HG02943 (cell line): Measurements from ENCODE around the gene SMAGP.
A peak's percentile ranks its signal among the peaks of the same experiment; 100 is the strongest.
"Not testable (repeated sequence)": the region's sequence is repeated elsewhere in the genome, so short reads cannot be mapped to it uniquely, and the experiment has no call there.

ENCODE experiments used
- ATAC-seq: cut with Tn5 transposase; IDR thresholded peaks from one replicate; pipeline ENCODE4 v1.9.1; 2021; ENCODE audit warnings: mild to moderate bottlenecking, low read depth, moderate library complexity; ENCODE audit not compliant: unreplicated experiment

Gene SMAGP, protein sequence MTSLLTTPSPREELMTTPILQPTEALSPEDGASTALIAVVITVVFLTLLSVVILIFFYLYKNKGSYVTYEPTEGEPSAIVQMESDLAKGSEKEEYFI

DNA sequence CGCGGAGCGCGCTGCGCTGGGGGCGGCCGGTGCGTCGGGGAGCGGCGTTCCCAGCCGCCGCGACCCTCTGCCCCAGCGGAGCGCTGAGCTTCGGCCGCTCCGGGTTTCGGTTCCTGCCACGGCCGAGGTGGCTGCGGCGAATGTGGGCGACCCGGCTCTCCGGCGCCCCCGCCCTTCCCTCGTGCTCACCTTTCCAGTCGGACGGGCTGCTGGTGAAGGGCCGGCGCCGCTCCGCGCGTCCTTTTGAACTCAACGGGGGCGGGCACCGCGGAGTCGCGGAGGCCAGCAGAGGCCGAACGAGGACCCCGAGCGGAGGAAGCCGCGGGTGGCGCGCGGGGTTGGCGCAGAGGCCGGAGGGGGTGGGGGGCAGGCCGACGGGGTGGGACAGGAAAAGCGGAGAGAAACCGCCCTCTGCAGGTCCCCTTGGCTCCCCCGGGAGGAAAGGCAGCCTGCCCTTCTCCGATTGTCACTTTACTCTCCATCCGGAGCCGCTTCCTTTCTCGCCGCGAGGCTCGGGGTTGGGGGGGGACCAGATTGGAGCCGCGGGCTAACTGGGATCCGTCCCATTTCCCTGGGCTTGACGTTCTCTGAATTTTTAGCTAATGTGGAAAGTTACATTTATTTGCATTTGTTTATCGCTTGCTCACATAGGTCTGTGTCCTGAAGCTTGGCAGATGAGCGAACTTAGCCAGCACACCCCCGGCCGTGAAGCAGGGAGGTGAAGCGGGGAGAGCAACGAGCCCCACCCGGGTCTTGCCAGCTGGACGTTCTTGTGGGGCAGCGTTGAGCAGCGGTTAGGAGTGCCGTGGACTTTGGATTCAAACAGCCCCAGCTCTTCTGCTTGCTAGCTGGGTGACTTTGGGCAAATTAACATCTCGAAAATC, at the start of gene SMAGP:
Gene SMAGP (minus strand): TSS at position 349 of the 884 bp plus-strand sequence. CDS start 1,137 bp downstream, outside the sequence.
- peak; percentile 56 for ATAC-seq

DNA sequence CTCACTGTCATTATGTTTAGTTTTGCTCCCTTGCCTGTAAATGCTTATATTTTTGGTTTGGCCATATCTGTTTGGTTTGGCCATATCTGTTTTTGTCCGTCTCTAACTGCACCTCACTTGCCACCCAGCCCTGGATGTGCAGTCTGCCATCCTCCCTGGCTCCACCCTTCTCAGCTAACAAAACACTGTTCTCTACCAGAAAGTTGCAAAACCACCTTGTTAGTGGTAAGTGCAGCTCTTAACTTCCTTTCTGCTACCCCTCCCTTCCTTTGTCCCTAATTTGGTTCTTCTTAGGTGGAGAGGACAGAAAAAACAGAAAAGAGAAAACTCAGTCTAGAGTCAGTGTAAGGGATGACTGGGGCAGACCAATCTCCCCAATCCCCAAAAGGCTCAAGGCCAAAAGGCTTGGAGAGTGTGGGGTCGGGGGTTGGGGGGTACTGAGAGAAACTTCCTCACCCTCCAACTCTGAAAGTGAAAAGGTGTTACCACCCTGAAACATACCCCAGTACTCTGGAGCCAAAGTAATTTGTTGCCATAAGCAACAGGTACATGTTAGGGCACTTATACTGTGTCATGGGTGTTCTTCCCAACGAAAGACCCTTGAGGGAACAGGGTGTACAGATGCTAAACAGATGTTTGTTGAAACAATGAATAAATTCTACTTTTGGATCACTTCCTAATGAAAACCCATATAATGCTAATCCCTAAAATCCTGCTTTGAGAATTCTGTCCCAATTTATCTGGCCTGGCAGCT, 48.8 kb upstream of the SMAGP start:
- ATAC-seq, result no peak

- not testable (repeated sequence) for ATAC-seq
Observed at GRCh38 chr12:51318057-51318806, 48.0 kb upstream of the SMAGP start.

DNA sequence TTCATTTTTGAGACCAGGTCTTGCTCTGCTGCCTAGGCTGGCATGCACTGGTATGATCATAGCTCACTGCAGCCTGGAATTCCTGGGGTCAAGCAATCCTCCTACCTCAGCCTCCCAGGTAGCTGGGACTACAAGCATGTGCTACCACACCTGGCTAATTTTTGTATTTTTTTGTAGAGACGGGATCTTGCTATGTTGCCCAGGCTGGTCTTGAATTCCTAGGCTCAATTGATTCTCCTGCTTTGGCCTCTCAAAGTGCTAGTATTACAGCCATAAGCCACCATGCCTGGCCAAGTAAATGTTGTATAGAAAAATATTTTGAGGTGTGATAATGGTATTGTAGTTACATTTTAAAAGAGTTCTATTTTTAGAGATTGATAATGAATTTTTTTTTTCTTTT, 41.2 kb upstream of the SMAGP start:
- ATAC-seq, result no peak

GRCh38 chr12:51307655-51308593, 37.7 kb upstream of the SMAGP start:
- no peak for ATAC-seq

GRCh38 chr12:51306507-51306906, 36.3 kb upstream of the SMAGP start:
- no peak for ATAC-seq

- ATAC-seq, result not testable (repeated sequence)
Observed at GRCh38 chr12:51300768-51301167, 30.6 kb upstream of the SMAGP start.

DNA sequence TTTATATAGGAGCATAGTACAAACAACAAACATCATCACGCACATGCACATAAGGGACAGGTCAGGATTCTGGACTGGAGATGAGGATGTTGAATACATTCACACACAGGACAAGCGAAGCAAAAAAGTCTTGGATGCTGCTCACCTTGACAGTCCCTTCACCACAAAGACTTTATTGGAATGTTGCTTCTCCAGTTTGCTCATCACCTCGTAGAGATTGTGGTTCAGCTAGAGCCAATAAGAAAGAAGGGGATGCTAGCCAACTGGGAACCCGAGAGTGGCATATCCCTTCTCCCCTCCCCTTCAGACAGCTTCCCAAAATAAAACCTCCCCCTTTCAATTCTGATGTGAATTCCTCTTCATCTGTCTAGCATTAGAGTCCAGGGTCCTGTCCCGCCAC, 25.4 kb upstream of the SMAGP start:
- ATAC-seq, result no peak

- not testable (repeated sequence) for ATAC-seq
Observed at GRCh38 chr12:51294097-51294496, 23.9 kb upstream of the SMAGP start.

GRCh38 chr12:51293696-51294095, 23.5 kb upstream of the SMAGP start:
- ATAC-seq, result no peak

DNA sequence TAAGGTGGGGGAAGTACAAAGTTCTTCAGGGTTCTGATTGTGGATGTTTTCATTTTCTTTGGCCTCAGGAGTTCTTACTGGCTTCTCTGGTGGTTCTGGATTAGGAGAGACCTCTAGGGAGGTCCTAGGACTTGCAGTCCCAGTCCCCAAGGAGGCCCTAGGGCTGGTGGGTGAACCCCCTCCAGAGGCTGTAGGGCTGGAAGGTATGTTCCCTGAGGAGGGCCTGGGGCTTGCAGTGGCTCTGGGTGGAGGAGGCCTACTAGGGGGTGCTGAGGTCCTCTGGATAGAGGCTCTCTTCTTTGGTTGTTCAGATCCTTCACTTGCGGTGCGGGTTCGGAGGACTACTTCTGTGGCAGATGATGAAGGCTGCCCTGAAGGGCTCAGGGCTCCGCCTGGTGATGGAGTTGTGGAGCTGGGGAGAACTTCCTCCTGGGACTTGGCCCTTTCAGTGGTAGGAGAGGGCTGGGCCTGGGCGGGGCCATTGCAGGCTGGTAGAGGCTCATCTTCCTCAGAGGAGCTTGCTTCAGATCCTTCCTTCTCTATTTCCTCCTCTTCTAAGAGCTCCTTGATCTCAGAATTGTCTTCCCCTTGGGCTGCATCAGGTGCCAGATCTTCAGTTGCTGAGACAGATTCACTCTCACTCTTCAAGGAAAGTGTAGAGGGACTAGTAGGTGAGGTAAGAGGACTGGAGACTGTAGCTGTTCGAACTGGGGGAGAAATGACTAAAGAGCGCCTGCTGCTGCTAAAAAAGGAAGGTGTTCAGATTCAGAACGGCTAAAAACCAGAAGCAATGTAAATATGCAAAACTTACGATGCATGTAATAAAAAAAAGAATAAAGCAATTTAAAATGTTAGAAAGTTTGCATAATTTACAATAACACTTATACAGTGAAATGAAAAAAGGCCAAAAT, 21.6 kb upstream of the SMAGP start:
- ATAC-seq, result not testable (repeated sequence)

DNA sequence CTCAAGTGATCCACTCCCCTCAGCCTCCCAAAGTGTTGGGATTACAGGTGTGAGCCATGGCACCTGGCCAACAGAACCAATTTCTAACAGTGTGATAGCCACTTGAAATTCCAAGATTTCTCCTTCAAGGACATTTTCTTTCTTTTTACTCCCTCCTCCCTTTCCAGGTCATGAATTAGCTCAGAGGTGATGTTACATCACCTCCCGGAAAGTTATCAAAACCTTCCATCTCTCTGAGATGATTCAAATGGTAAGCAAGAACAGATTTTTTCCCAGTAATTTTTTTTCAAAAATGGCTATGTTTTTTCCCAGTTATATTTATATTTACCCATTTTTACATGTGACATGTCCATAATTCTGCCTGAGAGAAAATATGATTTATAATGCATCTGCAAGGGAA, 15.6 kb upstream of the SMAGP start:
- ATAC-seq, result no peak

- ATAC-seq, result no peak
Observed at GRCh38 chr12:51281202-51281924, 11.1 kb upstream of the SMAGP start.

DNA sequence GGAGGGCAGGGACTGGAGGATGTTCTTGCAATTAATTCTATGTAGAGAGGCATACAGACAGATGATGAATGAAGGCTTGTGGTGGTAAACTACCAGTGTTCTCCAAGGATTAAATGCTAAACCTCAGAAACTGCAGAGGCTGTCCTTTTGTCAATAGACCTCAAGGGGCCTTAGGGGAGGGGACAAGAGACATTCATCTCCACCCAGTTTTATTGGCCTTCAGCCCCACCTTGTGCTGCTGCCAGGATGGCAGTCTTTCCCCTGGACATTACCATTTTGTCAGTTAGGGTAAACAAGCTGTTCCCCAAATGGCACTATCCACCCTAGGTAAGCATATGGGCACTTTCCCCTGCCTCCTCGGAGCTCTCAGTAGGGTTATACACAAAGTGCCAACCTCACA, 4.9 kb upstream of the SMAGP start:
- ATAC-seq, result no peak

- ATAC-seq, result not testable (repeated sequence)
Observed at GRCh38 chr12:51272810-51273209, 2.6 kb upstream of the SMAGP start.

GRCh38 chr12:51270951-51271518, 820 bp upstream of the SMAGP start:
- no peak for ATAC-seq
